Neural cell (in vitro differentiated cells): ENCODE measurements around the gene ATF5.

Experiments used
- EP300 ChIP-seq: fragments of 450-650 bp; conservative IDR thresholded peaks from 2 replicates; pipeline ENCODE4 v1.6.1; 2014; ENCODE audit warnings: antibody characterized with exemption, mild to moderate bottlenecking, moderate library complexity; ENCODE audit not compliant: poor library complexity, severe bottlenecking
- EZH2 ChIP-seq: fragments of 200-600, 300-800 bp; shearing (Covaris generic), sonication (generic); IDR thresholded peaks from 2 replicates; pipeline ENCODE4 v1.6.1; 2014; ENCODE audit warnings: antibody characterized with exemption, low read length, borderline replicate concordance, mild to moderate bottlenecking; ENCODE audit not compliant: insufficient read depth, poor library complexity, severe bottlenecking
- MXI1 ChIP-seq: fragments of 450-650 bp; conservative IDR thresholded peaks from 2 replicates; pipeline ENCODE4 v1.6.1; 2014; ENCODE audit warnings: antibody characterized with exemption, mild to moderate bottlenecking; ENCODE audit not compliant: poor library complexity, severe bottlenecking
- POLR2AphosphoS5 ChIP-seq: IDR thresholded peaks from 2 replicates; pipeline ENCODE4 v1.6.1; 2012
- RAD21 ChIP-seq: fragments of 450-650 bp; conservative IDR thresholded peaks from 2 replicates; pipeline ENCODE4 v1.6.1; 2014; ENCODE audit warnings: antibody characterized with exemption, mild to moderate bottlenecking, moderate library complexity
- SMC3 ChIP-seq: fragments of 450-650 bp; conservative IDR thresholded peaks from 2 replicates; pipeline ENCODE4 v1.6.1; 2014; ENCODE audit warnings: antibody characterized with exemption, mild to moderate bottlenecking, moderate library complexity; ENCODE audit not compliant: poor library complexity
- TAF1 ChIP-seq: IDR thresholded peaks from 2 replicates; pipeline ENCODE4 v1.6.1; 2012; ENCODE audit warnings: low read depth
- TF ChIP-seq, protein P1 (sequence below): fragments of 450-650 bp; IDR thresholded peaks from 2 replicates; pipeline ENCODE4 v1.5.1; 2014; ENCODE audit warnings: antibody characterized with exemption, mild to moderate bottlenecking, moderate library complexity; ENCODE audit not compliant: poor library complexity, severe bottlenecking
- TF ChIP-seq, protein P2 (sequence below): IDR thresholded peaks from 2 replicates; pipeline ENCODE4 v1.6.1; 2012; ENCODE audit warnings: borderline replicate concordance

DNA sequence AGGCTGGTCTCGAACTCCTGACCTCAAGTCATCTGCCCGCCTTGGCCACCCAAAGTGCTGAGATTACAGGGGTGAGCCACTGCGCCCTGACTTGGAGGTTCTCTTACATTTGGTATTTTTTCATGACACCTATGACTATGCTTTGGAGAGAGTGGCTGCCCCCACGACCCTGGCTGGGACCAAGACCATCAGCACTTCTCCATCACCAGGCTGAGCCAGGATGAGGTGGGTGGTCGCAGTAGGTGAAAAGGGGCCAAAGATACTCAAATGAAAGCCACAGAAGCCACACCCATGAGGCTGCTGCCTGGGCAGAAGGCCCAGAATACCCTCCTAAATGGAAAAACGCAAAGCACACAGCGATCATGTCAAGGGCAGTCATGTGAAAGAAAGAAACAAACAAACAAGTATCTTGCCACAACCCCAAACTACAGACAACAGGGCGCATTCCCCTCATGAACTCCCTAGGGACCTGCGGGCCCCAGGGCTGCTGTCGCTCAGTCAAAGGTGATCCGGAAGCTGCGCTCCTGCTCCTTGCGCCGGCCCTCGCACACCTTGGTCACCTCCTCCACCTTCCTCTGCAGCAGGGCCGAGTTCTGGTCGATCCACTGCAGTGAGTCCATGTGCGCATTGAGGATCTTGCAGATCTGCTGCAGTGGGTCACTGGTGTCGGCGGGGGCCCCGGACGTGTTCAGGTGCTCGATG lies 21.1 kb upstream of the ATF5 start:
- TF ChIP-seq, protein P1, sequence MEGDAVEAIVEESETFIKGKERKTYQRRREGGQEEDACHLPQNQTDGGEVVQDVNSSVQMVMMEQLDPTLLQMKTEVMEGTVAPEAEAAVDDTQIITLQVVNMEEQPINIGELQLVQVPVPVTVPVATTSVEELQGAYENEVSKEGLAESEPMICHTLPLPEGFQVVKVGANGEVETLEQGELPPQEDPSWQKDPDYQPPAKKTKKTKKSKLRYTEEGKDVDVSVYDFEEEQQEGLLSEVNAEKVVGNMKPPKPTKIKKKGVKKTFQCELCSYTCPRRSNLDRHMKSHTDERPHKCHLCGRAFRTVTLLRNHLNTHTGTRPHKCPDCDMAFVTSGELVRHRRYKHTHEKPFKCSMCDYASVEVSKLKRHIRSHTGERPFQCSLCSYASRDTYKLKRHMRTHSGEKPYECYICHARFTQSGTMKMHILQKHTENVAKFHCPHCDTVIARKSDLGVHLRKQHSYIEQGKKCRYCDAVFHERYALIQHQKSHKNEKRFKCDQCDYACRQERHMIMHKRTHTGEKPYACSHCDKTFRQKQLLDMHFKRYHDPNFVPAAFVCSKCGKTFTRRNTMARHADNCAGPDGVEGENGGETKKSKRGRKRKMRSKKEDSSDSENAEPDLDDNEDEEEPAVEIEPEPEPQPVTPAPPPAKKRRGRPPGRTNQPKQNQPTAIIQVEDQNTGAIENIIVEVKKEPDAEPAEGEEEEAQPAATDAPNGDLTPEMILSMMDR: no peak
- TF ChIP-seq, protein P2, sequence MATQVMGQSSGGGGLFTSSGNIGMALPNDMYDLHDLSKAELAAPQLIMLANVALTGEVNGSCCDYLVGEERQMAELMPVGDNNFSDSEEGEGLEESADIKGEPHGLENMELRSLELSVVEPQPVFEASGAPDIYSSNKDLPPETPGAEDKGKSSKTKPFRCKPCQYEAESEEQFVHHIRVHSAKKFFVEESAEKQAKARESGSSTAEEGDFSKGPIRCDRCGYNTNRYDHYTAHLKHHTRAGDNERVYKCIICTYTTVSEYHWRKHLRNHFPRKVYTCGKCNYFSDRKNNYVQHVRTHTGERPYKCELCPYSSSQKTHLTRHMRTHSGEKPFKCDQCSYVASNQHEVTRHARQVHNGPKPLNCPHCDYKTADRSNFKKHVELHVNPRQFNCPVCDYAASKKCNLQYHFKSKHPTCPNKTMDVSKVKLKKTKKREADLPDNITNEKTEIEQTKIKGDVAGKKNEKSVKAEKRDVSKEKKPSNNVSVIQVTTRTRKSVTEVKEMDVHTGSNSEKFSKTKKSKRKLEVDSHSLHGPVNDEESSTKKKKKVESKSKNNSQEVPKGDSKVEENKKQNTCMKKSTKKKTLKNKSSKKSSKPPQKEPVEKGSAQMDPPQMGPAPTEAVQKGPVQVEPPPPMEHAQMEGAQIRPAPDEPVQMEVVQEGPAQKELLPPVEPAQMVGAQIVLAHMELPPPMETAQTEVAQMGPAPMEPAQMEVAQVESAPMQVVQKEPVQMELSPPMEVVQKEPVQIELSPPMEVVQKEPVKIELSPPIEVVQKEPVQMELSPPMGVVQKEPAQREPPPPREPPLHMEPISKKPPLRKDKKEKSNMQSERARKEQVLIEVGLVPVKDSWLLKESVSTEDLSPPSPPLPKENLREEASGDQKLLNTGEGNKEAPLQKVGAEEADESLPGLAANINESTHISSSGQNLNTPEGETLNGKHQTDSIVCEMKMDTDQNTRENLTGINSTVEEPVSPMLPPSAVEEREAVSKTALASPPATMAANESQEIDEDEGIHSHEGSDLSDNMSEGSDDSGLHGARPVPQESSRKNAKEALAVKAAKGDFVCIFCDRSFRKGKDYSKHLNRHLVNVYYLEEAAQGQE: no peak
- no peak for TF ChIP-seq POLR2AphosphoS5
- TF ChIP-seq TAF1: no peak
- no peak for TF ChIP-seq EZH2
- no peak for TF ChIP-seq RAD21
- no peak for TF ChIP-seq SMC3
- no peak for TF ChIP-seq EP300
- TF ChIP-seq MXI1: no peak
